ENCODE data around the gene OSCP1. TPM values are rescaled to one million over a fixed set of nuclear protein-coding genes. Genes with fewer than 3 reads are reported as not detected.
A peak's percentile ranks its signal among the peaks of the same experiment; 100 is the strongest.

Gene OSCP1
- total and polyA plus RNA-seq, 2 donors (not counting 1 experiment from before 2014, with no cell fraction given) = 0.16 to 0.94 TPM

- DNase-seq = no peak
- TF ChIP-seq EZH2 (IDR thresholded peaks at IDR 0.05; ENCODE audit: borderline replicate concordance, insufficient read depth, low read depth, low read length, poor library complexity, severe bottlenecking) (no peak), CTCF (IDR thresholded peaks at IDR 0.05) (no peak)
- H3K4me1 Mint-ChIP-seq = peaks cover 48% of the 10 kb centered on the region
- intact Hi-C loops (cut with micrococcal nuclease) = loop anchor here (1.0 to 5.0 kb wide), 3 partner anchors 92 to 756 kb away; partner anchors contain the start of genes PSMB2, SH3D21 and TRAPPC3
- peak overlapping the region; percentile 92 for H3K4me3 Mint-ChIP-seq
- no peaks in the 10 kb centered on the region for H3K27me3 ChIP-seq (replicated peaks in 1 of 4; ENCODE audit: control extremely low read depth in 1 of 4, control insufficient read depth in 3 of 4, insufficient read depth in 4 of 4, low read length in 3 of 4)
- no peak overlapping the region for H3K4me3 ChIP-seq (ENCODE audit: control extremely low read depth in 1 of 5, extremely low read depth in 1 of 5, insufficient read depth in 1 of 5, low read depth in 2 of 5, low read length in 4 of 5)
- peaks cover 0 to 10% (median 0%) of the 10 kb centered on the region in 3 donors for H3K9me3 ChIP-seq (ENCODE audit: control extremely low read depth in 1 of 3, control insufficient read depth in 2 of 3, insufficient read depth in 1 of 3, low read length in 2 of 3)
- H3K9me3 Mint-ChIP-seq (ENCODE audit: insufficient read depth) = no peaks in the 10 kb centered on the region
- ChIA-PET POLR2A (interaction anchor here (0.6 to 4.5 kb wide), 3 partner anchors 11 to 242 kb away, joined by 3 to 34 read pairs (median 8); partner anchors contain the start of gene STK40), CTCF (interaction anchor here (0.9 to 7.4 kb wide), 5 partner anchors 12 to 249 kb away, joined by 3 to 52 read pairs (median 18); partner anchors contain the start of gene TRAPPC3)
- no peak for ATAC-seq (ENCODE audit: low read depth)
- H3K9ac ChIP-seq (ENCODE audit: low read length) = no peak overlapping the region
- WGBS (ENCODE audit: insufficient coverage) = 79% methylated on average over 4 of the region's 7 CpGs
- H3K79me2 ChIP-seq (ENCODE audit: control insufficient read depth, insufficient read depth, low read length) = peaks cover 68% of the 10 kb centered on the region
- H3K36me3 ChIP-seq (replicated peaks in 1 of 2; ENCODE audit: control extremely low read depth in 1 of 2, control insufficient read depth in 1 of 2, extremely low read depth in 1 of 2, insufficient read depth in 2 of 2, low read length in 1 of 2) = peaks cover 0 to 7% of the 10 kb centered on the region in 2 experiments
- H3K4me2 ChIP-seq (replicated peaks; ENCODE audit: low read depth, low read length, poor library complexity, severe bottlenecking) = peak overlapping the region; percentile 78
- H4K20me1 ChIP-seq (ENCODE audit: control insufficient read depth, insufficient read depth, low read length, poor library complexity, severe bottlenecking) = no peaks in the 10 kb centered on the region
- peaks cover 14 to 38% of the 10 kb centered on the region in 2 donors for H3K4me1 ChIP-seq (ENCODE audit: control insufficient read depth in 2 of 2, insufficient read depth in 2 of 2, low read length in 2 of 2)
- H3K27ac Mint-ChIP-seq = peak overlapping the region; percentile 94
- H2AFZ ChIP-seq (ENCODE audit: insufficient read depth, low read depth, low read length, poor library complexity, severe bottlenecking) = peak overlapping the region; percentile 82
- H3K27ac ChIP-seq (ENCODE audit: low read length in 2 of 2) = peak overlapping the region; percentile 78 to 93
- no peaks in the 10 kb centered on the region for H3K27me3 Mint-ChIP-seq
Measured at GRCh38 chr1:36398370-36398977, 51.8 kb downstream of the OSCP1 start.
